Heart left ventricle (tissue), 16 donors: ENCODE measurements around the gene KIRREL3. TPM values are rescaled to one million over a fixed set of nuclear protein-coding genes. Genes with fewer than 3 reads are reported as not detected.
A peak's percentile ranks its signal among the peaks of the same experiment; 100 is the strongest.

Experiments
- ATAC-seq, 4 donors: fragments of 200-7000 bp; cut with Tn5 transposase; one replicate each; pipeline ENCODE4 v1.9.1; 2020 to 2022; ENCODE audit warnings: moderate library complexity in 4 of 4, mild to moderate bottlenecking in 3 of 4, moderate number of reproducible peaks in 1 of 4
- DNase-seq, 5 donors: peaks; one replicate each; pipeline ENCODE4 v3.0.0-alpha.2; 2020
- H3K27ac ChIP-seq, 12 donors: fragments of 200-600 bp; sonication (generic) in 4 of 12; one replicate each; pipeline versions ENCODE4 v1.5.0 to v1.8.0; 2016 to 2022; ENCODE audit warnings: mild to moderate bottlenecking in 2 of 12
- H3K27me3 ChIP-seq, 9 donors: fragments of 200-600 bp; sonication (generic) in 2 of 9; one replicate each; pipeline versions ENCODE4 v1.5.1 to v1.8.0; 2016 to 2022; ENCODE audit warnings: mild to moderate bottlenecking in 3 of 9
- H3K36me3 ChIP-seq, 9 donors: fragments of 200-600 bp; sonication (generic) in 2 of 9; one replicate each; pipeline versions ENCODE4 v1.5.0 to v1.8.0; 2018 to 2022; ENCODE audit warnings: mild to moderate bottlenecking in 2 of 9
- H3K4me1 ChIP-seq, 12 donors: fragments of 200-600 bp; sonication (generic) in 4 of 12; one replicate each; pipeline versions ENCODE4 v1.5.0 to v1.8.0; 2016 to 2022; ENCODE audit warnings: mild to moderate bottlenecking in 3 of 12
- H3K4me3 ChIP-seq, 12 donors: fragments of 200-600 bp; sonication (generic) in 4 of 12; one replicate each; pipeline versions ENCODE4 v1.5.0 to v1.8.0; 2017 to 2022; ENCODE audit warnings: mild to moderate bottlenecking in 9 of 12, moderate library complexity in 4 of 12
- H3K9me3 ChIP-seq, 12 donors: fragments of 200-600 bp; sonication (generic) in 4 of 12; one replicate each; pipeline versions ENCODE4 v1.5.0 to v1.8.0; 2016 to 2022; ENCODE audit warnings: mild to moderate bottlenecking in 1 of 12
- POLR2A ChIP-seq, 2 donors: fragments of 450-650 bp; IDR thresholded peaks; one replicate each; pipeline ENCODE4 v1.6.1; 2017; ENCODE audit warnings: antibody characterized with exemption in 2 of 2, mild to moderate bottlenecking in 2 of 2, moderate library complexity in 2 of 2
- WGBS, 4 donors: extraction: QIAGEN DNeasy Blood & Tissue Kit in 2 of 4; methylation state at CpG; one replicate each; pipeline versions ENCODE4 v1.1.5 to v1.1.7; 2013 to 2018; 5-methylcytosine and 5-hydroxymethylcytosine counted together
- intact Hi-C, 10 donors: fragments of 100-400 bp; cut with DNase I; formaldehyde crosslinking; loops; one replicate each; pipeline versions ENCODE4 v1.11.1 to v1.14.2; 2022
- polyA plus RNA-seq, 2 donors: library from polyadenylated mRNA; stranded (reverse); fragments of 200-250 nt; gene quantifications; one replicate each; pipeline ENCODE4 v1.2.3, GENCODE V29; 2013
- total RNA-seq, 9 donors: library from RNA; depleted of rRNA in 2 of 9; stranded (reverse); fragments of >200 nt in 2 of 9; fragmentation: NEBNext Ultra II Directional in 3 of 9; extraction: Animal tissue kit (Norgen Biotek cat#: 25700) in 3 of 9; gene quantifications; one replicate each; pipeline versions ENCODE4 v1.1.0 to v1.2.4, GENCODE V29; 2016 to 2023
- TF ChIP-seq, protein P1 (sequence below), 12 donors: fragments of 200-600 bp; sonication (generic) in 4 of 12; IDR thresholded peaks; one replicate each; pipeline versions ENCODE4 v1.5.0 to v1.8.0; 2018 to 2022; ENCODE audit warnings: antibody characterized with exemption in 12 of 12, mild to moderate bottlenecking in 5 of 12
- donor health status: ischemic (EF 13 %, LVEDD 7.1; RV severe dilation, severe dysfunction).
- donor health status: healthy with polysubstance abuse.
- donor health status: DM: no; HTN: yes; CAD: no.
- donor health status: DM: no; HTN: no; CAD: no.
- donor health status: ischemic (EF 25% LVEDD 6.9; RV normal size, moderate dysfunction).
- donor health status: ischemic (EF 25% LVEDD 5.7; RV mildly dilated, moderate dysfunction).
- donor health status: healthy.
- donor health status: DM: yes; HTN: yes; CAD: no.
- donor health status: ischemic (EF 35%, LVEDD 5.7; RV mildly dilated, moderate dysfunction).
- donor health status: nonischemic (EF 11% LVEDD 7.7; RV severe dilation, severe dysfunction).
- donor health status: DM: yes; HTN: yes; CAD: no.
- donor health status: PGD.
- donor health status: ischemic (EF 29% LVEDD 5.4; RV normal size, mild dysfunction).
- donor health status: nonischemic (EF 23%, LVEDD 6.1; RV moderate dilation, normal function).

Gene KIRREL3
- total and polyA plus RNA-seq, 11 donors: 0.08 to 1.3 (median 0.27) TPM

DNA sequence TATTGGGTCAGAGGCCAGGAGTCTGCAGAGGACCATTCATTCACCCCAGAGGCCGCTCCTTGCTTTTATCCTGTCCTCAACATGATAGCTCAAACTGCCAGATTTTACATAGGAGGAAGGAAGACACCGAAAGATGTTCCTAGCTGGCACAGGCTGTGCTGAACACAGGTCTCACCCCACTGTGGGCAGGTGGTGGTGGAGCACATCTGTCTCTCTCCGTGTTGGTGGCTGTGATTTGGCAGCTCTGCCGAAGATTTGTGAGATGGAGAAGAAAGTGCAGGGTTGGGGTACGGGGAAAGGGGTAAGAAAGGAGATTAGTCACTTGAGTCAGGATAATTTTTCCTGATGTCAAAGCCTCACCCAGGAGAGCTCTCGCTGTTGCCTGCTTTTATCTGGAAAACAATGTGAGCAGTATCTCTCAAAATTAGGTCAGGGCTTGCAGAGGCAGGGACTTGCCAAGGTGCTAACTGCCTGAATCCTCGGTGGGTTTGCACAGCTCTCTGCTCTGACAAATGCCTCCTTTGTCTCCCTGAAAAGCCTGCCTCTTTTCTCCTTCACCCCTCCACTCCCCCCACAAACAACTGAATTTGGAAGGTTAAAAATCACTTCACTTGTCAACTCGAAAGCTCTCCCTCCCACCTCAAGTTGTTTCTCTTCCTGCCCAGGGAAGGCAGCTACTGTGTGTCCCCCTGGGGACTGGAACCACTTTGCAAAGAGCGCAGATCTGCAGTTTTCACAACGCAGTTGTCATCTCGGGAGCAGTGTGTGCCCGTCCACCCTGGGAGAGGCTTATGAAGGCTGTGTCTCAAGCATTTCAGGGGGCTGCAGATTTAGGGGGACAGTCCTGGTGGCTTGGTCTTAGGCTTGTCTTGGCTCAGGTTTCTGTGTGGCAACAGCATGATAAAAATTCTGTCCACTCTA, 345.4 kb downstream of the KIRREL3 start:
- 35 to 41% (median 38%) methylated on average over 12 of the region's 12 CpGs for WGBS, 4 donors
- no peak for TF ChIP-seq POLR2A (IDR thresholded peaks at IDR 0.05)
- TF ChIP-seq, protein P1, sequence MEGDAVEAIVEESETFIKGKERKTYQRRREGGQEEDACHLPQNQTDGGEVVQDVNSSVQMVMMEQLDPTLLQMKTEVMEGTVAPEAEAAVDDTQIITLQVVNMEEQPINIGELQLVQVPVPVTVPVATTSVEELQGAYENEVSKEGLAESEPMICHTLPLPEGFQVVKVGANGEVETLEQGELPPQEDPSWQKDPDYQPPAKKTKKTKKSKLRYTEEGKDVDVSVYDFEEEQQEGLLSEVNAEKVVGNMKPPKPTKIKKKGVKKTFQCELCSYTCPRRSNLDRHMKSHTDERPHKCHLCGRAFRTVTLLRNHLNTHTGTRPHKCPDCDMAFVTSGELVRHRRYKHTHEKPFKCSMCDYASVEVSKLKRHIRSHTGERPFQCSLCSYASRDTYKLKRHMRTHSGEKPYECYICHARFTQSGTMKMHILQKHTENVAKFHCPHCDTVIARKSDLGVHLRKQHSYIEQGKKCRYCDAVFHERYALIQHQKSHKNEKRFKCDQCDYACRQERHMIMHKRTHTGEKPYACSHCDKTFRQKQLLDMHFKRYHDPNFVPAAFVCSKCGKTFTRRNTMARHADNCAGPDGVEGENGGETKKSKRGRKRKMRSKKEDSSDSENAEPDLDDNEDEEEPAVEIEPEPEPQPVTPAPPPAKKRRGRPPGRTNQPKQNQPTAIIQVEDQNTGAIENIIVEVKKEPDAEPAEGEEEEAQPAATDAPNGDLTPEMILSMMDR (IDR thresholded peaks at IDR 0.05): no peak
- H3K27ac ChIP-seq: no peak overlapping the region

DNA sequence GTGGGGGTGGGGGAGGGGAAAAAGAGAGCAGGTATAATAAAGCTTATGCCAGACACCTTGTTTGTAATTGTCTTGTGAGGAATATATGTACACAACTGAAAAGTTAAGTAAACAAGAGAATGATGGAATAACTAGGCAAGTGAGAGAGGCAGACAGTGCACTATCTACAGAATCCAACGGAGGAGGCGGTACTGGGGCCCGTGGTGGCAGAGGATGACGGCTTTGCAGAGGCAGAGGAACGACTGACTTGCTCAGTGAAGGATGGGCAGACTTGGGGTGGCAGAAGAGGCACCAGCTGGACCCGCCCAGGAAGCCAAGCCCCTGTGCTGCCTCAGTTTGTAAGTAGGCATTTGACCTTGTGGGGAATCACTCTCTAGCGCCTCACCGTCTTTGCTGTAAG, 347.5 kb downstream of the KIRREL3 start:
- H3K27ac ChIP-seq: no peak overlapping the region
- no peak for ATAC-seq
- WGBS, 4 donors: 75 to 86% (median 80%) methylated on average over 8 of the region's 8 CpGs

More for the DNA sequence above, 345.4 kb downstream of the KIRREL3 start:
- Histone ChIP-seq H3K36me3 (no peaks in the 10 kb centered on the region), H3K4me1 (peaks cover 0 to 4% (median 0%) of the 10 kb centered on the region in 12 donors), H3K9me3 (no peaks in the 10 kb centered on the region), H3K4me3 (no peak overlapping the region), H3K27me3 (peaks cover 0 to 23% (median 0%) of the 10 kb centered on the region in 9 donors)
- no peak for ATAC-seq
- intact Hi-C loops: no loop called here
- DNase-seq: no peak

GRCh38 chr11:126647735-126648134, 352.8 kb downstream of the KIRREL3 start:
- TF ChIP-seq, protein P1 (IDR thresholded peaks at IDR 0.05): no peak
- no peak for TF ChIP-seq POLR2A (IDR thresholded peaks at IDR 0.05)
- no peaks in the 10 kb centered on the region for H3K36me3 ChIP-seq
- ATAC-seq: peak in 2 of 4 donors; percentile 52 to 57
- intact Hi-C loops: no loop called here
- H3K9me3 ChIP-seq: no peaks in the 10 kb centered on the region
- H3K27me3 ChIP-seq: peaks cover 0 to 10% (median 0%) of the 10 kb centered on the region in 9 donors
- 39 to 50% (median 48%) methylated on average over 5 of the region's 5 CpGs for WGBS, 4 donors
- H3K4me3 ChIP-seq: no peak overlapping the region
- no peaks in the 10 kb centered on the region for H3K4me1 ChIP-seq
- no peak for DNase-seq
- H3K27ac ChIP-seq: no peak overlapping the region

More for the DNA sequence above, 347.5 kb downstream of the KIRREL3 start:
- Histone ChIP-seq H3K4me3 (no peak overlapping the region), H3K27me3 (peaks cover 0 to 23% (median 0%) of the 10 kb centered on the region in 9 donors), H3K9me3 (no peaks in the 10 kb centered on the region), H3K36me3 (no peaks in the 10 kb centered on the region), H3K4me1 (peaks cover 0 to 4% (median 0%) of the 10 kb centered on the region in 12 donors)
- TF ChIP-seq POLR2A (IDR thresholded peaks at IDR 0.05): no peak
- TF ChIP-seq, protein P1 (IDR thresholded peaks at IDR 0.05): no peak
- intact Hi-C loops: no loop called here
- no peak for DNase-seq
